ENCODE results near the gene PAX2. TPM values are rescaled to one million over a fixed set of nuclear protein-coding genes. Genes with fewer than 3 reads are reported as not detected.
A peak's percentile ranks its signal among the peaks of the same experiment; 100 is the strongest.

Gene PAX2
- total and polyA plus RNA-seq, 2 of the 13 experiments (the other 11 are each of a cell fraction or from before 2014, with no cell fraction given), result not detected

DNA sequence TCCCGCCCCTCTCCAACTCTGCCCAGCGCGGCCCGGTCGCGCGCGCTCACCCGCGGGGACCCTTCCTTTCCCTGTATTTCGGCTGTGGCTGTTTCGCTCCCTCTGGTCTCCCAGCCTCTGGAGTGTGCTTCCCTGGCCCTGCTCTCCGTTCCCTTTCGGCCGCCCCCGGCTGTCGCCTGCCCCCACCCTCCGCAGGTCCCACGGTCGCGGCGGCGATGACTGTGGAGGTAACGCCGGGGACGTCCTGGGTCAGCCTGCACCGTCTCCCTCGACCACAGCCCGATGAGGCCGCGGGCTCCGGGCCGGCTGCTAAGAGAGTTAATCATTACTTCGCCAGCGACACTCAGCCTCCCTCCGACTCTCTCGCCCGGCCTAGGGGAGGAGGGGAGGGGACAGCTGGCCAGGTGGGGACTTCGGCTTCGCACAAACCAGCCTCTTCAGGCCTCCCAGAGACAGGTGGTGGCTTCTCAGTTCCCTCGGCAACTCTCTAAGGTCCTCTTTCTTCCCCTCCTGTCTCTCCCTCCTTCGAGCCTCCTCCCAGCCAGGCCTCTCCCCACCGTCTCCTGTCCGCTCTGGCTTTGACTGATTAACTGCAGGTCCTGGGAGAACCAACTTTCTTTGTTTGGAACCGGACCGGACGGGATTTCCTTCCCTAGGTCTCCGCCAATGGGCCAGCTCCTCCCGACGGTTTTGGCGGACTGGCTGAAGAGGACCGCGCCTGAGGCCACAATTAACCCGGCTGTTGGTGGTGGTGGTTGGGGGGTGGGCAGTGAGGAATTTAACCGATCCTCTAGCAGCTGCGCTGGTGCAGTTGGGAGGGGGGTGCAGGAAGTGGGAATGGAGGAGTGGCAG is 5.6 kb upstream of the PAX2 start (continued):
- TF ChIP-seq ISX (CRISPR knock-in tag; conservative IDR thresholded peaks at IDR 0.05) (no peak), WIZ (CRISPR knock-in tag; IDR thresholded peaks at IDR 0.05) (no peak), ZNF562 (CRISPR knock-in tag; IDR thresholded peaks at IDR 0.05; ENCODE audit: borderline replicate concordance) (no peak), CBFB (CRISPR knock-in tag; IDR thresholded peaks at IDR 0.05) (no peak), ZNF678 (CRISPR knock-in tag; IDR thresholded peaks at IDR 0.05) (no peak), ZZZ3 (CRISPR knock-in tag; IDR thresholded peaks at IDR 0.05; ENCODE audit: borderline replicate concordance) (no peak), KDM2A (CRISPR knock-in tag; IDR thresholded peaks at IDR 0.05; ENCODE audit: borderline replicate concordance, low read depth) (peak; percentile 54; the same call in 1 of the 2 replicates), MIXL1 (CRISPR knock-in tag; IDR thresholded peaks at IDR 0.05) (0 out of 2 replicates have a peak, but pooled peaks have one; percentile 26), HNRNPK (IDR thresholded peaks at IDR 0.05; ENCODE audit: low read depth, low read length, poor library complexity, severe bottlenecking) (no peak), MAFF (IDR thresholded peaks at IDR 0.05; ENCODE audit: low read depth, low read length) (no peak), STAG1 (CRISPR knock-in tag; IDR thresholded peaks at IDR 0.05) (no peak), ZNF350 (CRISPR knock-in tag; IDR thresholded peaks at IDR 0.05; ENCODE audit: borderline replicate concordance, low read depth) (peak; percentile 19; the same call in 1 of the 2 replicates), NKX3-1 (CRISPR knock-in tag; IDR thresholded peaks at IDR 0.05) (no peak), JUND (CRISPR knock-in tag; IDR thresholded peaks at IDR 0.05) (no peak), U2AF2 (IDR thresholded peaks at IDR 0.05; ENCODE audit: low read depth, low read length) (no peak)
- TF ChIP-seq, protein P1, sequence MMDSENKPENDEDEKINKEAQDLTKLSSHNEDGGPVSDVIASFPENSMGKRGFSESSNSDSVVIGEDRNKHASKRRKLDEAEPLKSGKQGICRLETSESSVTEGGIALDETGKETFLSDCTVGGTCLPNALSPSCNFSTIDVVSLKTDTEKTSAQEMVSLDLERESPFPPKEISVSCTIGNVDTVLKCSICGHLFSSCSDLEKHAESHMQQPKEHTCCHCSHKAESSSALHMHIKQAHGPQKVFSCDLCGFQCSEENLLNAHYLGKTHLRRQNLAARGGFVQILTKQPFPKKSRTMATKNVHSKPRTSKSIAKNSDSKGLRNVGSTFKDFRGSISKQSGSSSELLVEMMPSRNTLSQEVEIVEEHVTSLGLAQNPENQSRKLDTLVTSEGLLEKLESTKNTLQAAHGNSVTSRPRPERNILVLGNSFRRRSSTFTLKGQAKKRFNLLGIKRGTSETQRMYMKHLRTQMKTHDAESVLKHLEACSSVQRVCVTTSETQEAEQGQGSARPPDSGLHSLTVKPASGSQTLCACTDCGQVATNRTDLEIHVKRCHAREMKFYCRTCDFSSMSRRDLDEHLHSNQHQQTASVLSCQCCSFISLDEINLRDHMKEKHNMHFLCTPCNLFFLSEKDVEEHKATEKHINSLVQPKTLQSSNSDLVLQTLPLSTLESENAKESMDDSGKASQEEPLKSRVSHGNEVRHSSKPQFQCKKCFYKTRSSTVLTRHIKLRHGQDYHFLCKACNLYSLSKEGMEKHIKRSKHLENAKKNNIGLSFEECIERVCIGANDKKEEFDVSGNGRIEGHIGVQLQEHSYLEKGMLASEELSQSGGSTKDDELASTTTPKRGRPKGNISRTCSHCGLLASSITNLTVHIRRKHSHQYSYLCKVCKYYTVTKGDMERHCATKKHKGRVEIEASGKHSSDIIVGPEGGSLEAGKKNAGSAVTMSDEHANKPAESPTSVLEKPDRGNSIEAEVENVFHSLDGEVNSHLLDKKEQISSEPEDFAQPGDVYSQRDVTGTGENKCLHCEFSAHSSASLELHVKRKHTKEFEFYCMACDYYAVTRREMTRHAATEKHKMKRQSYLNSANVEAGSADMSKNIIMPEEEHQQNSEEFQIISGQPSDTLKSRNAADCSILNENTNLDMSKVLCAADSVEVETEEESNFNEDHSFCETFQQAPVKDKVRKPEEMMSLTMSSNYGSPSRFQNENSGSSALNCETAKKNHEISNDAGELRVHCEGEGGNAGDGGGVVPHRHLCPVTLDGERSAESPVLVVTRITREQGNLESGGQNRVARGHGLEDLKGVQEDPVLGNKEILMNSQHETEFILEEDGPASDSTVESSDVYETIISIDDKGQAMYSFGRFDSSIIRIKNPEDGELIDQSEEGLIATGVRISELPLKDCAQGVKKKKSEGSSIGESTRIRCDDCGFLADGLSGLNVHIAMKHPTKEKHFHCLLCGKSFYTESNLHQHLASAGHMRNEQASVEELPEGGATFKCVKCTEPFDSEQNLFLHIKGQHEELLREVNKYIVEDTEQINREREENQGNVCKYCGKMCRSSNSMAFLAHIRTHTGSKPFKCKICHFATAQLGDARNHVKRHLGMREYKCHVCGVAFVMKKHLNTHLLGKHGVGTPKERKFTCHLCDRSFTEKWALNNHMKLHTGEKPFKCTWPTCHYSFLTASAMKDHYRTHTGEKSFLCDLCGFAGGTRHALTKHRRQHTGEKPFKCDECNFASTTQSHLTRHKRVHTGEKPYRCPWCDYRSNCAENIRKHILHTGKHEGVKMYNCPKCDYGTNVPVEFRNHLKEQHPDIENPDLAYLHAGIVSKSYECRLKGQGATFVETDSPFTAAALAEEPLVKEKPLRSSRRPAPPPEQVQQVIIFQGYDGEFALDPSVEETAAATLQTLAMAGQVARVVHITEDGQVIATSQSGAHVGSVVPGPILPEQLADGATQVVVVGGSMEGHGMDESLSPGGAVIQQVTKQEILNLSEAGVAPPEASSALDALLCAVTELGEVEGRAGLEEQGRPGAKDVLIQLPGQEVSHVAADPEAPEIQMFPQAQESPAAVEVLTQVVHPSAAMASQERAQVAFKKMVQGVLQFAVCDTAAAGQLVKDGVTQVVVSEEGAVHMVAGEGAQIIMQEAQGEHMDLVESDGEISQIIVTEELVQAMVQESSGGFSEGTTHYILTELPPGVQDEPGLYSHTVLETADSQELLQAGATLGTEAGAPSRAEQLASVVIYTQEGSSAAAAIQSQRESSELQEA (CRISPR knock-in tag; IDR thresholded peaks at IDR 0.05; ENCODE audit: not compliant biosample characterization), result no peak
- TF ChIP-seq, protein P2, sequence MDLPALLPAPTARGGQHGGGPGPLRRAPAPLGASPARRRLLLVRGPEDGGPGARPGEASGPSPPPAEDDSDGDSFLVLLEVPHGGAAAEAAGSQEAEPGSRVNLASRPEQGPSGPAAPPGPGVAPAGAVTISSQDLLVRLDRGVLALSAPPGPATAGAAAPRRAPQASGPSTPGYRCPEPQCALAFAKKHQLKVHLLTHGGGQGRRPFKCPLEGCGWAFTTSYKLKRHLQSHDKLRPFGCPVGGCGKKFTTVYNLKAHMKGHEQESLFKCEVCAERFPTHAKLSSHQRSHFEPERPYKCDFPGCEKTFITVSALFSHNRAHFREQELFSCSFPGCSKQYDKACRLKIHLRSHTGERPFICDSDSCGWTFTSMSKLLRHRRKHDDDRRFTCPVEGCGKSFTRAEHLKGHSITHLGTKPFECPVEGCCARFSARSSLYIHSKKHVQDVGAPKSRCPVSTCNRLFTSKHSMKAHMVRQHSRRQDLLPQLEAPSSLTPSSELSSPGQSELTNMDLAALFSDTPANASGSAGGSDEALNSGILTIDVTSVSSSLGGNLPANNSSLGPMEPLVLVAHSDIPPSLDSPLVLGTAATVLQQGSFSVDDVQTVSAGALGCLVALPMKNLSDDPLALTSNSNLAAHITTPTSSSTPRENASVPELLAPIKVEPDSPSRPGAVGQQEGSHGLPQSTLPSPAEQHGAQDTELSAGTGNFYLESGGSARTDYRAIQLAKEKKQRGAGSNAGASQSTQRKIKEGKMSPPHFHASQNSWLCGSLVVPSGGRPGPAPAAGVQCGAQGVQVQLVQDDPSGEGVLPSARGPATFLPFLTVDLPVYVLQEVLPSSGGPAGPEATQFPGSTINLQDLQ (CRISPR knock-in tag; IDR thresholded peaks at IDR 0.05), result no peak

Measured in HepG2 (cell line).